H1 (cell line): ENCODE measurements around the gene NR1I2.

Experiments
- EZH2 ChIP-seq: fragments of 200-600 bp; sonication (generic); IDR thresholded peaks from 2 replicates; pipeline ENCODE4 v1.7.1; 2012; ENCODE audit warnings: low read depth, mild to moderate bottlenecking, moderate library complexity, low read length, inconsistent platforms; ENCODE audit not compliant: severe bottlenecking
- KDM5A ChIP-seq: fragments of 200-600 bp; IDR thresholded peaks from 2 replicates; pipeline ENCODE4 v1.7.1; 2012; ENCODE audit warnings: mild to moderate bottlenecking, low read length, inconsistent platforms, mixed read lengths
- POLR2A ChIP-seq, 2 experiments: IDR thresholded peaks; 1 replicate in 1 of 2; 2 replicates in 1 of 2; pipeline ENCODE4 v1.6.1; 2011; ENCODE audit warnings: low read depth in 2 of 2, low read length in 2 of 2, mild to moderate bottlenecking in 2 of 2; ENCODE audit errors: control extremely low read depth in 1 of 2
- POLR2AphosphoS5 ChIP-seq: IDR thresholded peaks from 2 replicates; pipeline ENCODE4 v1.6.1; 2011; ENCODE audit warnings: low read depth, low read length
- TF ChIP-seq, protein P1 (sequence below), 3 experiments: IDR thresholded peaks; 1 replicate in 2 of 3; 2 replicates in 1 of 3; pipeline versions ENCODE4 v1.5.1 to v1.6.1; 2011; ENCODE audit warnings: low read length in 3 of 3, mild to moderate bottlenecking in 3 of 3, inconsistent platforms in 2 of 3, low read depth in 1 of 3, moderate library complexity in 1 of 3; ENCODE audit not compliant: insufficient read depth in 1 of 3; ENCODE audit errors: control extremely low read depth in 1 of 3
- TF ChIP-seq, protein P2 (sequence below): IDR thresholded peaks from 2 replicates; pipeline ENCODE4 v1.6.1; 2011; ENCODE audit warnings: low read depth, mild to moderate bottlenecking, low read length; ENCODE audit not compliant: insufficient read depth

- TF ChIP-seq, protein P1, sequence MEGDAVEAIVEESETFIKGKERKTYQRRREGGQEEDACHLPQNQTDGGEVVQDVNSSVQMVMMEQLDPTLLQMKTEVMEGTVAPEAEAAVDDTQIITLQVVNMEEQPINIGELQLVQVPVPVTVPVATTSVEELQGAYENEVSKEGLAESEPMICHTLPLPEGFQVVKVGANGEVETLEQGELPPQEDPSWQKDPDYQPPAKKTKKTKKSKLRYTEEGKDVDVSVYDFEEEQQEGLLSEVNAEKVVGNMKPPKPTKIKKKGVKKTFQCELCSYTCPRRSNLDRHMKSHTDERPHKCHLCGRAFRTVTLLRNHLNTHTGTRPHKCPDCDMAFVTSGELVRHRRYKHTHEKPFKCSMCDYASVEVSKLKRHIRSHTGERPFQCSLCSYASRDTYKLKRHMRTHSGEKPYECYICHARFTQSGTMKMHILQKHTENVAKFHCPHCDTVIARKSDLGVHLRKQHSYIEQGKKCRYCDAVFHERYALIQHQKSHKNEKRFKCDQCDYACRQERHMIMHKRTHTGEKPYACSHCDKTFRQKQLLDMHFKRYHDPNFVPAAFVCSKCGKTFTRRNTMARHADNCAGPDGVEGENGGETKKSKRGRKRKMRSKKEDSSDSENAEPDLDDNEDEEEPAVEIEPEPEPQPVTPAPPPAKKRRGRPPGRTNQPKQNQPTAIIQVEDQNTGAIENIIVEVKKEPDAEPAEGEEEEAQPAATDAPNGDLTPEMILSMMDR (IDR thresholded peaks at IDR 0.05; ENCODE audit: control extremely low read depth in 1 of 3, insufficient read depth in 1 of 3, low read depth in 1 of 3, low read length in 3 of 3): no peak
- TF ChIP-seq POLR2AphosphoS5 (no peak), POLR2A (IDR thresholded peaks at IDR 0.05; ENCODE audit: control extremely low read depth in 1 of 2, low read depth in 2 of 2, low read length in 2 of 2) (no peak), EZH2 (no peak), KDM5A (no peak)
- TF ChIP-seq, protein P2, sequence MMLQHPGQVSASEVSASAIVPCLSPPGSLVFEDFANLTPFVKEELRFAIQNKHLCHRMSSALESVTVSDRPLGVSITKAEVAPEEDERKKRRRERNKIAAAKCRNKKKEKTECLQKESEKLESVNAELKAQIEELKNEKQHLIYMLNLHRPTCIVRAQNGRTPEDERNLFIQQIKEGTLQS: no peak
Measured at GRCh38 chr3:119762876-119763275, 19.0 kb upstream of the NR1I2 start.
